OCI-LY7 (cell line): ENCODE data around the gene SYK. TPM values are rescaled to one million over a fixed set of nuclear protein-coding genes. Genes with fewer than 3 reads are reported as not detected.

Experiments used
- BruUV-seq: library from RNA; stranded (reverse); fragments of 400-500 nt; replicated peaks from 2 replicates; lab custom pipeline; 2021; lab: Mats Ljungman, UMichigan
- CTCF ChIA-PET: fragments of 300-600 bp; sonication (Branson Sonifier 250); formaldehyde crosslinking; loops from one replicate; lab custom pipeline; 2022; ENCODE audit warnings: antibody characterized with exemption; ENCODE audit not compliant: unreplicated experiment; lab: Charles Lee
- POLR2A ChIA-PET: fragments of 300-600 bp; sonication (Branson Sonifier 250); formaldehyde crosslinking; loops from one replicate; lab custom pipeline; 2022; ENCODE audit warnings: antibody characterized with exemption; lab: Charles Lee
- DNase-seq: peaks from one replicate; pipeline ENCODE4 v3.0.0-alpha.2; 2015; ENCODE audit warnings: low spot score
- H2AFZ ChIP-seq: fragments of 200-600 bp; sonication (generic), shearing (Covaris generic); 2 replicates; pipeline ENCODE4 v1.6.1; 2014; ENCODE audit warnings: mild to moderate bottlenecking, antibody characterized with exemption, low read length, moderate library complexity
- H3K27ac ChIP-seq: fragments of 200-600 bp; sonication (generic); 2 replicates; pipeline ENCODE4 v1.5.1; 2014; ENCODE audit warnings: mixed run types, low read depth, mild to moderate bottlenecking, moderate library complexity, low read length, inconsistent platforms; ENCODE audit not compliant: poor library complexity, severe bottlenecking
- H3K36me3 ChIP-seq: fragments of 200-600 bp; sonication (generic); 2 replicates; pipeline ENCODE4 v1.6.1; 2014; ENCODE audit warnings: mild to moderate bottlenecking, antibody characterized with exemption, low read length, moderate library complexity, mixed read lengths; ENCODE audit not compliant: insufficient read depth
- H3K4me1 ChIP-seq: fragments of 200-600 bp; sonication (generic); 2 replicates; pipeline ENCODE4 v1.5.1; 2014; ENCODE audit warnings: mild to moderate bottlenecking, low read length; ENCODE audit not compliant: insufficient read depth, poor library complexity, severe bottlenecking
- H3K4me2 ChIP-seq: fragments of 200-600 bp; sonication (generic); 2 replicates; pipeline ENCODE4 v1.6.1; 2014; ENCODE audit warnings: mild to moderate bottlenecking, low read length
- H3K4me3 ChIP-seq: fragments of 200-600 bp; sonication (generic); 2 replicates; pipeline ENCODE4 v1.5.1; 2014; ENCODE audit warnings: mild to moderate bottlenecking, low read depth, low read length; ENCODE audit not compliant: poor library complexity, severe bottlenecking
- H3K79me2 ChIP-seq: fragments of 200-600 bp; sonication (generic); 2 replicates; pipeline ENCODE4 v1.6.1; 2016; ENCODE audit warnings: low read depth, mild to moderate bottlenecking, low read length, moderate library complexity, mixed read lengths; ENCODE audit not compliant: insufficient read depth
- H3K9me2 ChIP-seq: fragments of 200-600 bp; sonication (generic); 2 replicates; pipeline ENCODE4 v1.6.1; 2016; ENCODE audit warnings: mild to moderate bottlenecking, low read length, mixed read lengths; ENCODE audit not compliant: insufficient read depth
- H3K9me3 ChIP-seq: fragments of 200-600 bp; sonication (generic); 2 replicates; pipeline ENCODE4 v1.6.1; 2014; ENCODE audit warnings: mild to moderate bottlenecking, mixed run types, low read length, mixed read lengths
- H4K20me1 ChIP-seq: fragments of 200-600 bp; sonication (generic); 2 replicates; pipeline ENCODE4 v1.6.1; 2014; ENCODE audit warnings: mild to moderate bottlenecking, antibody characterized with exemption, low read length, moderate library complexity, mixed read lengths; ENCODE audit not compliant: insufficient read depth
- EZH2phosphoT487 ChIP-seq: fragments of 200-600 bp; sonication (generic); IDR thresholded peaks from 2 replicates; pipeline ENCODE4 v1.6.1; 2018; ENCODE audit warnings: low read depth, borderline replicate concordance, mild to moderate bottlenecking, mixed run types, antibody characterized with exemption, low read length, moderate library complexity, mixed read lengths
- intact Hi-C: fragments of 100-400 bp; cut with micrococcal nuclease; formaldehyde crosslinking; loops from one replicate; pipeline ENCODE4 v1.10.0; 2022; ENCODE audit not compliant: unreplicated experiment
- total RNA-seq, 2 experiments: library from RNA; depleted of rRNA in 1 of 2; stranded (reverse); fragments of >200 nt in 1 of 2; shearing (Covaris generic) in 1 of 2; gene quantifications; 2 replicates each; pipeline ENCODE4 v1.2.3, GENCODE V29; 2014 to 2022
- TF ChIP-seq, protein P1 (sequence below): fragments of 200-600 bp; sonication (generic); conservative IDR thresholded peaks from 2 replicates; pipeline ENCODE4 v1.5.1; 2014; ENCODE audit warnings: mild to moderate bottlenecking, antibody characterized with exemption, low read length, moderate library complexity, mixed read lengths

Gene SYK
- total RNA-seq, 2 experiments from 2014 or later, result 112 to 175 TPM

DNA sequence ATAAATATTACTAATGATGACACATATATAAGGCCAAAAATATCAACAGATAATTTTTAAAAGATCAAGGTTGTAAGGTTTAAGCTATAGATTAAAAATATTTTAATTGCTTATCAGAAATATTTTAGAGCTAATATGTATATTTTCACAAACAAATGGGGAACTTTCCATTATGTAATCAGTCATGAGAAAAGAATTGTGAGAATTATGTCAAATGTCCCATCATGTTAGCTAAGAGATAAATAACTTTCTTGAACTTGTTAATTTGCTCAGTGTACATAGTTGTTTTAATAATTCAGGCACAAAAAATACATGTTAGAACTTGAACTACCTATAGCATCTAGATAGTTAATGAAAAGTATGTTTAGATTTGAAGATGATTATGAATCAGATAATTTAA, 67.7 kb downstream of the SYK start:
- intact Hi-C loops, result no loop called here
- no peak overlapping the region for H2AFZ ChIP-seq
- BruUV-seq, result no TSS peak
- H3K27ac ChIP-seq, result no peak overlapping the region
- H3K9me3 ChIP-seq, result no peaks in the 10 kb centered on the region
- no peaks in the 10 kb centered on the region for H4K20me1 ChIP-seq
- no peak overlapping the region for H3K4me3 ChIP-seq
- ChIA-PET CTCF (no interaction called here), POLR2A (interaction anchor here (0.6 to 1.5 kb wide), 5 partner anchors 9 to 82 kb away, joined by 3 to 6 read pairs (median 3); no protein-coding TSS in a partner anchor)
- no peak for TF ChIP-seq EZH2phosphoT487
- TF ChIP-seq, protein P1, sequence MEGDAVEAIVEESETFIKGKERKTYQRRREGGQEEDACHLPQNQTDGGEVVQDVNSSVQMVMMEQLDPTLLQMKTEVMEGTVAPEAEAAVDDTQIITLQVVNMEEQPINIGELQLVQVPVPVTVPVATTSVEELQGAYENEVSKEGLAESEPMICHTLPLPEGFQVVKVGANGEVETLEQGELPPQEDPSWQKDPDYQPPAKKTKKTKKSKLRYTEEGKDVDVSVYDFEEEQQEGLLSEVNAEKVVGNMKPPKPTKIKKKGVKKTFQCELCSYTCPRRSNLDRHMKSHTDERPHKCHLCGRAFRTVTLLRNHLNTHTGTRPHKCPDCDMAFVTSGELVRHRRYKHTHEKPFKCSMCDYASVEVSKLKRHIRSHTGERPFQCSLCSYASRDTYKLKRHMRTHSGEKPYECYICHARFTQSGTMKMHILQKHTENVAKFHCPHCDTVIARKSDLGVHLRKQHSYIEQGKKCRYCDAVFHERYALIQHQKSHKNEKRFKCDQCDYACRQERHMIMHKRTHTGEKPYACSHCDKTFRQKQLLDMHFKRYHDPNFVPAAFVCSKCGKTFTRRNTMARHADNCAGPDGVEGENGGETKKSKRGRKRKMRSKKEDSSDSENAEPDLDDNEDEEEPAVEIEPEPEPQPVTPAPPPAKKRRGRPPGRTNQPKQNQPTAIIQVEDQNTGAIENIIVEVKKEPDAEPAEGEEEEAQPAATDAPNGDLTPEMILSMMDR, result no peak
- H3K4me1 ChIP-seq, result peaks cover 14% of the 10 kb centered on the region
- H3K79me2 ChIP-seq, result no peaks in the 10 kb centered on the region
- no peak for DNase-seq
- H3K36me3 ChIP-seq, result peaks cover 88% of the 10 kb centered on the region
- H3K9me2 ChIP-seq, result no peaks in the 10 kb centered on the region
- H3K4me2 ChIP-seq, result no peak overlapping the region

DNA sequence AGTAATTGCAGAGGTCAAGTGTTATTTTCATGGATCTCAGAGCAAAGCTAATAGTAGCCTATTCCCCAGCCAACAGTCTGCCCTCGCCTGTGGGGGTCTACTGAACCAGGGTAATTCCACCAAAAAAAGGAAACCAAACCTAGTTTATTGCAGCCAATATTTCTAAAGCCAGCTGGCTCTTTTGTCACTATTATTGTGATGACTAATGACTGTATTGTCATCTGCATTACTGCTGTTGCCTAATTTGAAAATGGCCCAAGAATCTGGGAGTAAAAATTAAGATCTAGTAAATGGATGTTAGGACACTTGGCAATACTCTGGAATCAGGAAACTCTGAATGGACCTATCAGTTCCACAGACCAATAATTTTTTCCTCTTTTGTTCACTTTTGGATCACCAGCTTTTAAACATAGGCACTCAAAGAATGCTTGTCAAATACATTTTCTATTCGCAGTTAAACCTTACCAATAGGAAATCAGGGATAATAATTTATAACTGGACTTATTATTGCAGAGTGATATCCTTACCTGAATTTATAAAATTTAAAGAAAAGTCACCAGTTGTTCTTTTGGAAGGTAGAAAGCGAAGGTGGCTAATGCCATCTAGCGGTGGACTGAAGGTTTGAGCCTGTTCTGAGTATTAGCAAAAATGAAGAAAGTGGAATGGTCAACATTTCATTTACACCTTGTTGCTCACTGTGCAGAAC, 69.2 kb downstream of the SYK start:
- POLR2A ChIA-PET, result interaction anchor here (0.9 kb wide), 1 partner anchor 36 kb away, joined by 4 read pairs; no protein-coding TSS in a partner anchor
- peaks cover 87% of the 10 kb centered on the region for H3K36me3 ChIP-seq
- no peak overlapping the region for H3K4me2 ChIP-seq
- no peak for TF ChIP-seq EZH2phosphoT487
- TF ChIP-seq, protein P1, result peak; percentile 100
- no TSS peak for BruUV-seq
- no peaks in the 10 kb centered on the region for H3K9me3 ChIP-seq
- CTCF ChIA-PET, result no interaction called here
- H3K4me3 ChIP-seq, result no peak overlapping the region
- peaks cover 14% of the 10 kb centered on the region for H3K4me1 ChIP-seq
- H3K79me2 ChIP-seq, result no peaks in the 10 kb centered on the region
- H4K20me1 ChIP-seq, result no peaks in the 10 kb centered on the region
- no peaks in the 10 kb centered on the region for H3K9me2 ChIP-seq
- DNase-seq, result peak; percentile 69
- H3K27ac ChIP-seq, result peak overlapping the region; percentile 41
- no peak overlapping the region for H2AFZ ChIP-seq
- intact Hi-C loops, result loop anchor here (1.0 kb wide), 1 partner anchor 96 kb away; no protein-coding TSS in a partner anchor

DNA sequence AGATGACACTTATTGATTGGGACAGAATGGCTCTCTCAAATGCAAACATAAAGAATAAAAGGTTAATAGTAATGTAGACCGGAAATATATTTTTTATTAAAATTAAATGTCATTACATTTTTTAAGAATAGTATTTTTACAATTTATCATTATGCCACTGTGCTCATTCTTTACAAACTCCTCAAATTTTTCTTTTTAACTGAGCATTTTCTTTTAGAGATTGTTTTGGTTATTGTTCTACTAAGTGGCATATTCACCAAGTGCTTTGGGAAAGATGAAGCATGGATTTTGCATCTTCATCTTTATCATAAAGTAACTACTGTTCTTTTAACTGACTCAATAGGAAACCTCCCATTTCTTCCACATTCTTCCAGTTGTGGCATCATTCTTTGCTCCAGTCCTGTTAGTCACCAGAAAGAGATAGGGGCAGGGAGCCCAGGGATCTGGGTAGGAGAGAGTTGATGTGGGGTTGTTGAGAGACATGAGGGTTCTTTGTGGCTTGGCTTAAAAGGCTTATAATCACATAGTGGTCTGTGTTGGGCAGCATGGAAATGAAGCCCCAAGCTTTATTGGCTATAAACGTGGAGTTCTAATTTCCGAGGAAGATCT, 69.8 kb downstream of the SYK start:
- DNase-seq, result no peak
- Histone ChIP-seq H3K9me3 (no peaks in the 10 kb centered on the region), H3K27ac (no peak overlapping the region), H3K36me3 (peaks cover 88% of the 10 kb centered on the region), H3K9me2 (no peaks in the 10 kb centered on the region), H2AFZ (no peak overlapping the region), H4K20me1 (no peaks in the 10 kb centered on the region), H3K79me2 (no peaks in the 10 kb centered on the region), H3K4me2 (no peak overlapping the region), H3K4me3 (no peak overlapping the region), H3K4me1 (peaks cover 14% of the 10 kb centered on the region)
- TF ChIP-seq, protein P1, result peak; percentile 41; the same call in 1 of the 2 replicates
- TF ChIP-seq EZH2phosphoT487, result no peak
- intact Hi-C loops, result loop anchor here (1.0 kb wide), 1 partner anchor 97 kb away; no protein-coding TSS in a partner anchor
- POLR2A ChIA-PET, result no interaction called here
- CTCF ChIA-PET, result no interaction called here
- no TSS peak for BruUV-seq
